ENCODE results near the gene TIPARP. TPM values are rescaled to one million over a fixed set of nuclear protein-coding genes. Genes with fewer than 3 reads are reported as not detected.

The TIPARP gene
- total RNA-seq, 6 experiments from 2014 or later = 10.2 to 19.5 (median 16.4) TPM

- ATAC-seq (no peak), DNase-seq (no peak)
- no peaks in the 10 kb centered on the region for H3K36me3 ChIP-seq
- intact Hi-C loops (cut with DNase I) = no loop called here
- no peaks in the 10 kb centered on the region for H3K27me3 ChIP-seq
- 78% methylated on average over 3 of the region's 3 CpGs for WGBS (ENCODE audit: insufficient coverage, low coverage, low lambda C conversion rate, missing lambda C conversion rate)
- no peak overlapping the region for H3K27ac ChIP-seq
- TF ChIP-seq POLR2A (IDR thresholded peaks at IDR 0.05) (no peak), CTCF (IDR thresholded peaks at IDR 0.05) (no peak)
- H3K4me3 ChIP-seq = no peak overlapping the region
- H3K4me1 ChIP-seq = no peaks in the 10 kb centered on the region
- H3K9me3 ChIP-seq = no peaks in the 10 kb centered on the region
These were observed 44.4 kb downstream of the TIPARP start for GRCh38 chr3:156718622-156719306.

- no peak for TF ChIP-seq CTCF (IDR thresholded peaks at IDR 0.05)
- no peak for TF ChIP-seq POLR2A (IDR thresholded peaks at IDR 0.05)
- intact Hi-C loops (cut with DNase I) = no loop called here
- 42% methylated on average over 2 of the region's 2 CpGs for WGBS (ENCODE audit: insufficient coverage, low coverage, low lambda C conversion rate, missing lambda C conversion rate)
These were observed 46.4 kb downstream of the TIPARP start for GRCh38 chr3:156720826-156721225.

GRCh38 chr3:156721687-156722618, 47.6 kb downstream of the TIPARP start:
- WGBS (ENCODE audit: insufficient coverage, low coverage, low lambda C conversion rate, missing lambda C conversion rate) = 100% methylated on average over 1 of the region's 2 CpGs
- TF ChIP-seq POLR2A (IDR thresholded peaks at IDR 0.05) (no peak), CTCF (IDR thresholded peaks at IDR 0.05) (no peak)
- Histone ChIP-seq H3K27me3 (no peaks in the 10 kb centered on the region), H3K4me1 (no peaks in the 10 kb centered on the region), H3K9me3 (no peaks in the 10 kb centered on the region), H3K27ac (no peak overlapping the region), H3K4me3 (no peak overlapping the region), H3K36me3 (no peaks in the 10 kb centered on the region)
- DNase-seq (no peak), ATAC-seq (no peak)
- intact Hi-C loops (cut with DNase I) = no loop called here

More at GRCh38 chr3:156720826-156721225, 46.4 kb downstream of the TIPARP start:
- no peaks in the 10 kb centered on the region for H3K36me3 ChIP-seq
- no peak overlapping the region for H3K4me3 ChIP-seq
- H3K27me3 ChIP-seq = no peaks in the 10 kb centered on the region
- no peaks in the 10 kb centered on the region for H3K9me3 ChIP-seq
- H3K27ac ChIP-seq = no peak overlapping the region
- no peaks in the 10 kb centered on the region for H3K4me1 ChIP-seq
- ATAC-seq (no peak), DNase-seq (no peak)

- ATAC-seq = no peak
- H3K9me3 ChIP-seq = no peaks in the 10 kb centered on the region
- no peak for DNase-seq
- no peak overlapping the region for H3K4me3 ChIP-seq
- 75% methylated on average over 1 of the region's 2 CpGs for WGBS (ENCODE audit: insufficient coverage, low coverage, low lambda C conversion rate, missing lambda C conversion rate)
- no peaks in the 10 kb centered on the region for H3K36me3 ChIP-seq
- H3K27ac ChIP-seq = no peak overlapping the region
- TF ChIP-seq POLR2A (IDR thresholded peaks at IDR 0.05) (no peak), CTCF (IDR thresholded peaks at IDR 0.05) (no peak)
- H3K27me3 ChIP-seq = no peaks in the 10 kb centered on the region
- no peaks in the 10 kb centered on the region for H3K4me1 ChIP-seq
- intact Hi-C loops (cut with DNase I) = no loop called here
These were observed 48.8 kb downstream of the TIPARP start for GRCh38 chr3:156723182-156723619.

All from right lobe of liver (tissue), 6 donors.